Sciatic nerve (tissue), 2 donors: Measurements from ENCODE around the gene ACOXL. TPM values are rescaled to one million over a fixed set of nuclear protein-coding genes. Genes with fewer than 3 reads are reported as not detected.

Experiments
- ATAC-seq: fragments of 200-7000 bp; cut with Tn5 transposase; one replicate; pipeline ENCODE4 v1.9.1; 2020; ENCODE audit warnings: mild to moderate bottlenecking, moderate library complexity
- DNase-seq: peaks from one replicate; pipeline ENCODE4 v3.0.0-alpha.2; 2020; ENCODE audit warnings: low spot score
- intact Hi-C: fragments of 100-400 bp; cut with DNase I; formaldehyde crosslinking; loops from one replicate; pipeline ENCODE4 v1.14.2; 2022
- total RNA-seq: library from RNA; stranded (reverse); fragmentation: NEBNext Ultra II Directional; extraction: Animal tissue kit (Norgen Biotek cat#: 25700); gene quantifications from one replicate; pipeline ENCODE4 v1.2.1, GENCODE V29; 2021
- donor health status: DM: no; HTN: no; CAD: no.
- donor health status: DM: no; HTN: no; CAD: no.

ACOXL gene
- total RNA-seq, 1 donor from 2014 or later: not detected

- DNase-seq (no peak), ATAC-seq (no peak)
- intact Hi-C loops: no loop called here
These were observed 129.4 kb downstream of the ACOXL start for GRCh38 chr2:110861616-110862260.

DNA sequence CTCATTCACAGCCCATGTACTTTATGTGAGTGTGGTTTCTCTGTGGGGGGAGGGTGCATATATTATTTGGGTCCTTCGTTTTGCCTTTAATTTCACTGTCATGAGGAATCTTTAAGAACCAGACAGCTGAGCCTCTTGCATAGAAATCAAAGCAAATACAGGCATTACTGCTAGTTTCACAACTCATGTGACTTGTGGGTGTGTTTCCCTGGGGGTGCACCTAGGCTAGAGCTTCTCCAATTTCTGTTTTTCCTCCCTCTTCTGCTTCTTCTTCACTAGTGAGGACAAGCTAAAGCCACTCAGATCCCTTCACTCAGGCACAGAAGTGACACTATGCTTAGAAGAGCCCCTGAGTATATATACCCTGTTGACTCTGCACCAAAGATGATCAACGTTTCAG is 131.4 kb downstream of the ACOXL start:
- intact Hi-C loops: no loop called here
- ATAC-seq (no peak), DNase-seq (peak; percentile 18)

GRCh38 chr2:110864176-110864575 is 131.8 kb downstream of the ACOXL start:
- ATAC-seq (no peak), DNase-seq (no peak)
- intact Hi-C loops: no loop called here

DNA sequence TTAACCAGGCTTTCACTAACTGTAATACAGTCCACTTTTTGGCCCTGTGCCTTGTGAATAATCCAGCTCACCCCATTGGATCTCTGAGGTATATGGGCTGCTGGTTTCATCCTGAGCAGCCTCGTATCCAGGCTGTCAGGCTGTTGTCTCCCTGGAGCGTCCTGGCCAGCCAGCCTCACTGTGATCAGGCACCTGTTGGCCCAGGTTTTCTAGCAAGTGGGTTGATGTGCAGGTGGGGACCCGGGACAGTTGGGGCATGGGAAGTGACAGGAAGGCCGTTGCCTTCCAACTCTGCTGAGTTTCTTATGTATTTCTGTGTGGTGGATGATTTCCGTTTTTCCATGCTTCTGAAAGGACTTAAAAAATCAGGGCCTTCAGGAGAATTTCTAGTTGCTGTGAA is 132.4 kb downstream of the ACOXL start:
- intact Hi-C loops: no loop called here
- ATAC-seq (no peak), DNase-seq (peak; percentile 25)

DNA sequence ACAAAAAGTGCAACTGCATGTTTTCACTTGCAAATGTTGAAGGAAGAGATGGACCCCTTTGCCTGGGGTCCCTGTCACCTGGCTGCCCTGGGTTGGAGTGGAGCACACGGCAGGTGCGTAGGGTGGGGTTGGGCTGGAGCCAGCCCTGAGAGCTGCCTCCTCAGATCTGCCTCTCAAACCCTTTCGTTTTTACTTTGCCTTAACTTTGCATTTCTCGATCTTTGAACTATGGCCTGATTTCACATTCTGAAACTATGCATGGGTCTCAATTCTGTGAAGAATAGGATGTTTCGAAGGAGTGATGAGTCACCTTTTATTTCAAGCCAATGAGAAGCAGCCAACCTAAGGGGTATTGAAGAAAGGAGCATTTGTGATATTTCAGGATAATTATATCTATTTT is 132.8 kb downstream of the ACOXL start:
- DNase-seq: no peak
- intact Hi-C loops: no loop called here
- ATAC-seq: no peak

GRCh38 chr2:110866045-110866444 is 133.7 kb downstream of the ACOXL start:
- ATAC-seq (no peak), DNase-seq (peak; percentile 13)
- intact Hi-C loops: no loop called here

GRCh38 chr2:110866466-110866865 is 134.1 kb downstream of the ACOXL start:
- intact Hi-C loops: no loop called here
- DNase-seq (peak; percentile 10), ATAC-seq (no peak)

DNA sequence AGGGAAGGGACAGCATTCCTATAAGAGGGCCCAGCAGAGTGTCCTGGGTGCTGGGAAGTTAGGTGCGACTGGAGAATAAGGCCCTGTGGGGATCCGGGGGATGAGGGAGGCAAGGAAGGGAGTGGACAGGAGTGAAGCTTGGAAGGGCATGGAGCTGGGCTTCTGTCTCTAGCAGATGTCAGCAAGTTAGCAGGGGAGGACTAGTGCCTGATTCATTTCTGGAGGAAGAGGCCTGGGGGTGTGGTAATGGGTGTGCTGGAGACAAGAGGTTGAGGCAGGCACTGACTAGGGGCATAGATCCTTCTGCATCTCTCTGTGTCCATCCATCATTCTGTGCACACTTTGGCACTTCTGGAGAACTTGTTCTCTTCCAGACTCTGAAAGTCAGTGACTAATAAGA is 134.7 kb downstream of the ACOXL start:
- ATAC-seq (no peak), DNase-seq (no peak)
- intact Hi-C loops: no loop called here

GRCh38 chr2:110868971-110869370 is 136.6 kb downstream of the ACOXL start:
- DNase-seq (no peak), ATAC-seq (no peak)
- intact Hi-C loops: no loop called here

GRCh38 chr2:110869472-110870446 is 137.4 kb downstream of the ACOXL start:
- intact Hi-C loops: no loop called here
- ATAC-seq (no peak), DNase-seq (no peak)

DNA sequence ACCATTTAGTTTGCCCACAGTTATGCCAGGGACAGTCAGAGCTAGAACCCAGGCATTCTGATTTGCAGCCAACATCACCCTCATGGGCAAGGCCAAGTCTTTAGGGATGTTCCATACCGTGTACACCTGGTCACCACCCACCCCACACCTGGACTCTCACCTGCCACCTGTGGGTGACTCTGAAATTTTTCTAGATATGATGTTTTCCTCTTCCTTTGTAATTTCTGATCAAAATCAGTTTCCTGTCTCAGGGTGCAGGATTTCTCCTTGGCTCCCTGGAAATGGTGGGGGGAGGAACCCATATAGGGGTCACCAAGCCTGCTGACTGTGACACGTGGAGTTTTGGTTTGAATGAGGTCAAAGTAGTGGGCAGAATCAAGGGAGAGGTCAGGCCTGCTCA is 138.2 kb downstream of the ACOXL start:
- ATAC-seq: no peak
- intact Hi-C loops: no loop called here
- DNase-seq: no peak

DNA sequence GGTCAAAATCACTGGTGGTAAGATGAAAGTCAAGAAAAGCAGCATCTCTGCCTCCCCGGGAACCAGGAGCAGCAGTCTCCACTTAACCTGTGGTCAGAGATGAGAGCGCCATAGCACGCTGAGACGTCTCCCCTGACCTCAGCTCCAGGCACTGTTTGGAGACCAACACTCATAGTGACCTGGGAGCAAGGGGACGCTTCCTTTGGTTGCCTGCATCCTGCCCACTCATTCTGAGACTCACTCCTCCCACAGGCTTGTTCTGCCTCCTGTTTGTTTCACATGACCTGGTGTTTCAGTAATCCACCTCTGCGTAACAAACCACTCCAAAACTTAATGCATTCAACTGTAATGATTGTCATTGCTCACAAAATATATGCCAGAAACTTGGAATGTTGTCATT is 139.3 kb downstream of the ACOXL start:
- intact Hi-C loops: no loop called here
- ATAC-seq: no peak
- no peak for DNase-seq

GRCh38 chr2:110872521-110872920 is 140.1 kb downstream of the ACOXL start:
- DNase-seq (no peak), ATAC-seq (no peak)
- intact Hi-C loops: no loop called here

GRCh38 chr2:110873056-110873502 is 140.7 kb downstream of the ACOXL start:
- DNase-seq (no peak), ATAC-seq (no peak)
- intact Hi-C loops: no loop called here

DNA sequence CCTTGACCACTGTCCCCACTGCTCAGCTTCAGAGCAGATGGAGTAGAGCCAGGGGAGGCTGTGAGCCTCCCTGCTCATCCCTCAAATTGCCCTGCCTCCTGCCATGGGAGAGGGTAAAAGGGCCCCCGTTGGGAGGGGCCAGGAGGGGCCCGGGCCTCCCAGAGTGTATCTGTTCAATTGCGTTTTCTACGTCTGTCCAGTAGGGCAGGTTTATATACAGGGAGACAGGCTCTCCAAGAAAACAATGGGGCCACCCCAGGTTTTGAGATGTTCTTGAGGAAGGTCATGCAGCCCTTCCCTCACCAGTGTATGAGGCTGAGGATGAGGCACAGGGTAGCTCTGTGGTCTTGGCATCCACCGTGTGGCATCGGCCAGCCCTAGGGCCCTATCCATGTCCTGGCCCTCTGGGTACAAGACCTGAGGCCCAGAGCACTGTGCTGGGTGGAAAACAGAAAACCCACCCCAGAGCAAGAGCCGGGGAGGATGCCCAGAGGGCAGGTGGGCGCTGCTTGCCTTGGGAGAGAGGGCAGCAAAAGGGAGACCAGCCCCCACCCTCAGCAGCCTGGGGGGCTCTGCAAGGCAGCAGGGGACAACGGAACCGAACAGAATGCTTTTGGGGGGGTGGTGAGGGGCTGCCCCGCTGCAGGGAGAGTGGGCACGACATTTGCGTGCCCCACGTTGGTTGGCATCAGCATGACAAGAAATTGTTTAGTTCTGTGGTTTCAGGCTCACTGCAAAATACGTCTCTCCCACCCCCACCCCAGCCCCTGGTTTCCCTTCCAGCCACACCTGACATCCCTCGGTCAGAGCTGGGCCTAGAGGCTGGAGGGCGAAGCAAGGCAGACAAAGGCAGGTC is 141.5 kb downstream of the ACOXL start:
- DNase-seq: no peak
- intact Hi-C loops: no loop called here
- ATAC-seq: no peak

GRCh38 chr2:110874453-110875383 is 142.3 kb downstream of the ACOXL start:
- ATAC-seq (no peak), DNase-seq (no peak)
- intact Hi-C loops: no loop called here

DNA sequence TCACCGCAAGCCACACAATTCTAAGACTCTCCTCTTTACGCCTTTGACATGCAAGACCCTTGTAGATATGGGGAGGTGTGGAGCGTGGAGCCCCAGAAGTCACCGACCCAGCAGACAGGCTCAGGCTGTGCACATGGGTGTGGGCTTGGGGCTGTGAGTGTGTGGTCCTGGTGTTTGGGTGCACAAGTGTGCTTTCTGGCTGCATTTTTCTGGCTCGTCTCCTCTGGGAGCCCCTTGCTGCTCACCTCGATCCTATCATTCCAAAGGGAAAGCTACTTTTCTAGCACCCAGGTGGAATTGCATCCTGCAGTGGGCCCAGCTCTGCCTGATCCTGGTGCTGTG is 143.0 kb downstream of the ACOXL start:
- ATAC-seq: no peak
- intact Hi-C loops: no loop called here
- DNase-seq: no peak

- intact Hi-C loops: no loop called here
- ATAC-seq (no peak), DNase-seq (no peak)
These were observed 144.0 kb downstream of the ACOXL start for GRCh38 chr2:110876167-110876999.
